ENCODE measurements around the gene AMIGO3.

The AMIGO3 gene

GRCh38 chr3:49724586-49724985, 5.1 kb upstream of the AMIGO3 start:
- no peak for DNase-seq

GRCh38 chr3:49723628-49724551, 4.4 kb upstream of the AMIGO3 start, which contains the start of gene GMPPB:
TSS of gene GMPPB (minus strand) at chr3:49723951. CDS start at chr3:49723726, 225 bp downstream.
- DNase-seq = peak; percentile 96

- no peak for DNase-seq
Observed at GRCh38 chr3:49723296-49723627, 3.8 kb upstream of the AMIGO3 start.

GRCh38 chr3:49722896-49723295, 3.4 kb upstream of the AMIGO3 start:
- no peak for DNase-seq

- DNase-seq = no peak
Observed at GRCh38 chr3:49721896-49722781, 2.7 kb upstream of the AMIGO3 start.

GRCh38 chr3:49721596-49721895, 2.1 kb upstream of the AMIGO3 start:
- no peak for DNase-seq

- DNase-seq = no peak
Observed at GRCh38 chr3:49720855-49721595, 1.5 kb upstream of the AMIGO3 start.

- no peak for DNase-seq
Observed at GRCh38 chr3:49718858-49719213, 648 bp downstream of the AMIGO3 start.

GRCh38 chr3:49717959-49718857, 1.3 kb downstream of the AMIGO3 start:
- no peak for DNase-seq

- DNase-seq = no peak
Observed at GRCh38 chr3:49717211-49717958, 2.1 kb downstream of the AMIGO3 start.

GRCh38 chr3:49716691-49717210, 2.7 kb downstream of the AMIGO3 start:
- no peak for DNase-seq

- DNase-seq = no peak
Observed at GRCh38 chr3:49716169-49716568, 3.3 kb downstream of the AMIGO3 start.

GRCh38 chr3:49715611-49716121, 3.8 kb downstream of the AMIGO3 start:
- no peak for DNase-seq

- DNase-seq = no peak
Observed at GRCh38 chr3:49714728-49715550, 4.5 kb downstream of the AMIGO3 start.

- DNase-seq = no peak
Observed at GRCh38 chr3:49713336-49714105, 6.0 kb downstream of the AMIGO3 start.

- no peak for DNase-seq
Observed at GRCh38 chr3:49712631-49713317, 6.7 kb downstream of the AMIGO3 start.

- DNase-seq = no peak
Observed at GRCh38 chr3:49712166-49712565, 7.3 kb downstream of the AMIGO3 start.

- no peak for DNase-seq
Observed at GRCh38 chr3:49711489-49711888, 8.0 kb downstream of the AMIGO3 start.

- no peak for DNase-seq
Observed at GRCh38 chr3:49709852-49710251, 9.6 kb downstream of the AMIGO3 start.
